ENCODE results near the gene ADAMTS8.

DNA sequence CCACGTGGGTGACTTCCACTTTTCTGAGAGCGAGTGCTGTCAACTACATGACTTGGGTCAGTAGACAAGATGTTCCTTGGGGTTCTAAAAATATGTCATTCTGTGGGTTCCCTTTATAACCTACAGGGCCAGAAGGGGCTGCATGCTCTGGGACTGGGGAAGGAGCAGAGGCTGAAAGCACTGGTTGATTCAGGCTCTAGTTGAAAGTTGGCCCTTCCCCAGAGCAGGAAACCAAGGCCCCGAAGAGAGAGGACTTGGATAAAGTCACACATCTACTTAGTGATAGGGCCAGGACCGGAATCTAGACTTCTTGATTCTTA lies 30.0 kb upstream of the ADAMTS8 start:
- TF ChIP-seq CTCF (IDR thresholded peaks at IDR 0.05 in 8 of 11, conservative IDR thresholded peaks at IDR 0.05 in 3 of 11): no peak
- no peak for TF ChIP-seq POLR2A (IDR thresholded peaks at IDR 0.05)
- no peak for TF ChIP-seq POLR2AphosphoS5 (IDR thresholded peaks at IDR 0.05)

Measured in spleen (tissue), 7 donors.